Kidney epithelial cell (primary cell): ENCODE data around the gene GAA. TPM values are rescaled to one million over a fixed set of nuclear protein-coding genes. Genes with fewer than 3 reads are reported as not detected.

Experiments used
- DNase-seq: peaks from one replicate; pipeline ENCODE4 v3.0.0-alpha.2; 2010; ENCODE audit warnings: low read depth
- H3K27me3 ChIP-seq: 2 replicates; pipeline ENCODE4 v1.6.0; 2011; ENCODE audit warnings: low read length; ENCODE audit not compliant: control insufficient read depth, insufficient read depth
- H3K36me3 ChIP-seq: 2 replicates; pipeline ENCODE4 v1.5.1; 2011; ENCODE audit warnings: low read length; ENCODE audit not compliant: control insufficient read depth, insufficient read depth
- H3K4me3 ChIP-seq: 2 replicates; pipeline ENCODE4 v1.5.1; 2011; ENCODE audit warnings: low read depth, mild to moderate bottlenecking, control low read depth, low read length
- CTCF ChIP-seq: IDR thresholded peaks from 2 replicates; pipeline ENCODE4 v1.5.1; 2011; ENCODE audit warnings: mild to moderate bottlenecking, moderate library complexity, low read length, control low read depth, inconsistent platforms; ENCODE audit not compliant: insufficient read depth, poor library complexity, severe bottlenecking
- total RNA-seq: library from RNA; depleted of rRNA; stranded (reverse); fragments of >200 nt; gene quantifications from 2 replicates; pipeline ENCODE4 v1.2.3, GENCODE V29; 2015

The GAA gene
- total RNA-seq, 1 donor from 2014 or later, result 60.9 TPM

- no peaks in the 10 kb centered on the region for H3K36me3 ChIP-seq
- H3K27me3 ChIP-seq, result no peaks in the 10 kb centered on the region
- no peak for TF ChIP-seq CTCF
- no peak for DNase-seq
- no peak overlapping the region for H3K4me3 ChIP-seq
These were observed 17.9 kb downstream of the GAA start for GRCh38 chr17:80119271-80119791.

GRCh38 chr17:80119839-80120238, 18.5 kb downstream of the GAA start:
- DNase-seq, result no peak
- Histone ChIP-seq H3K27me3 (no peaks in the 10 kb centered on the region), H3K4me3 (no peak overlapping the region), H3K36me3 (no peaks in the 10 kb centered on the region)
- TF ChIP-seq CTCF, result no peak

- no peaks in the 10 kb centered on the region for H3K27me3 ChIP-seq
- no peak for TF ChIP-seq CTCF
- H3K4me3 ChIP-seq, result no peak overlapping the region
- H3K36me3 ChIP-seq, result no peaks in the 10 kb centered on the region
- no peak for DNase-seq
These were observed 20.7 kb downstream of the GAA start for GRCh38 chr17:80122026-80122575.

GRCh38 chr17:80122926-80123505, 21.6 kb downstream of the GAA start:
- Histone ChIP-seq H3K4me3 (no peak overlapping the region), H3K27me3 (no peaks in the 10 kb centered on the region), H3K36me3 (no peaks in the 10 kb centered on the region)
- DNase-seq, result no peak
- no peak for TF ChIP-seq CTCF

GRCh38 chr17:80123791-80124190, 22.4 kb downstream of the GAA start:
- Histone ChIP-seq H3K4me3 (no peak overlapping the region), H3K36me3 (no peaks in the 10 kb centered on the region), H3K27me3 (no peaks in the 10 kb centered on the region)
- peak; percentile 18 for DNase-seq
- no peak for TF ChIP-seq CTCF
